Activated CD4-positive, alpha-beta T cell treated with anti-CD3 and anti-CD28 coated beads, Interleukin-2, Interleukin-6, amounts not matched to agents 100 ng/mL and 50 ng/mL, durations not matched to agents 16 hours and 8 hours (primary cell): ENCODE results near the gene SLC12A7.
"Not testable (repeated sequence)": the region's sequence is repeated elsewhere in the genome, so short reads cannot be mapped to it uniquely, and the experiment has no call there.

Experiments
- DNase-seq: peaks from one replicate; pipeline ENCODE4 v3.0.0-alpha.2; 2020

The SLC12A7 gene

DNA sequence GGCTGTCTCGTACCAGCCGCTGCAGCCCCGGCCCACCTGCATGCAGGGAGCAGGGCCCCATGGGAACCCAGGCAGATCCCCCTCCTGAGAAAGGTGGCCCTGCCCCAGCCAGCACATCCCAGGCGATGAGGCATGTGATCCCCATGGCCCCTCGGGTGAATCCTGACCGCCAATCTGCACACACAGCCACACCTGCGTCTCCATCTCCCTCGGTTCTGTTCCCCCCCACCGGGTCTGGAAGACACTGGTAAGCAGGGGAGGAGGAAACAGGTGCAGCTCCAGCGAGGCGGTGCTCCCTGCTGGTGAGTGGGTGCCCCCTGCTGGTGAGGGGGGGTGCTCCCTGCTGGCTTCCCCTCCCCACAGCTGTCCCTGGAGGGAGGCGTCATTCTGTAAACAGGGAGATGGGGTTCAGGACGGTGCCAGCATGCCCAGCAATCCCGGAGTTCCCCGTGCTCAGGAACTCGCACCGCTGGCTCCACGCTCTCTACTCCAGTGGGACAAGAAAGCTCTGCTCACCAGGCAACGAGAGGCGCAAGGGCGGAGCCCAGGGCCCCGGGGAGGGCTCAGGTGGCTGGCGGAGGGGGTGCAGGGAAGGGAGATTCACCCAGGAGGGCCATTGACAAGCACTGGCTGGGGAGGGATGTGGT is 28.4 kb upstream of the SLC12A7 start:
- DNase-seq: peak; percentile 77

GRCh38 chr5:1139331-1140170 is 27.7 kb upstream of the SLC12A7 start:
- no peak for DNase-seq

DNA sequence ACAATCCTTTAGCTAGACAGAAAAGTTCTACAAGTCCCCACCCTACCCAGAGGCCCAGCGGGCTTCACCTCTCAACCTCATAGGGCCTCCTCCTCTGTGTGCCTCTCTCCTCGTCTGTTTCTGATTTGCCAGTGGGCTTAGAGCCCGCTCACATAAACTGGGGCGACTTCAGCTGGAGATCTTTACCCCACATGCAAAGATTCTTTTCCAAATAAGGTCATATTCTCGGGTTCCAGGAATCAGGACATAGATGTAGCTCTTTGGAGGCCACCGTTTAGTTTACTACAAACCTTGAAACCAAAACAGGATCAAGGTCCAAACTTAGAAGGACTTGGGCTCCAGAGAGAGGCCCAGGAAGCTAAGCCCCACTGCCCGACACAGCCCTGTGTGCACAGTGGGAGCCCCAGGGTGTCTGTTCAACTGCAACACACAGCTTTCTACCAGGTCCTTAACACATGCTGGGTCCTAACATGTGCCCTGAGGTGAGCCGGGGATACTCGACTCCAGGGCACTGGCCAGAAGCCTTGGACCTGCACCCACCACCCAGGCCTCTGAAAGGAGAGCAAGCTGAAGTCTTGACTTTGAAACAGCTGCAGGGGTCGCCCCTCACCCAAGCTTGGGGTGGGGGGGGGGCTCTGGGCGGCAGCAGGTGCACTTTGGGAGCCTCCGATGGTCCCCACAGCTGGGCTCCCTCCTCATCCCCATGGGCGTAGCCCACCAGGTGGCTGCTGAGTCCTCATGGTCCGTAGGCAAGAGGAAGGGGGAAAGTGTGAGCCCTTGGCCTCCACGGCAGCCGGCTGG is 26.8 kb upstream of the SLC12A7 start:
- no peak for DNase-seq

GRCh38 chr5:1137567-1138444 is 25.9 kb upstream of the SLC12A7 start:
- DNase-seq: no peak

- DNase-seq: no peak
Measured at GRCh38 chr5:1136814-1137213, 25.0 kb upstream of the SLC12A7 start.

DNA sequence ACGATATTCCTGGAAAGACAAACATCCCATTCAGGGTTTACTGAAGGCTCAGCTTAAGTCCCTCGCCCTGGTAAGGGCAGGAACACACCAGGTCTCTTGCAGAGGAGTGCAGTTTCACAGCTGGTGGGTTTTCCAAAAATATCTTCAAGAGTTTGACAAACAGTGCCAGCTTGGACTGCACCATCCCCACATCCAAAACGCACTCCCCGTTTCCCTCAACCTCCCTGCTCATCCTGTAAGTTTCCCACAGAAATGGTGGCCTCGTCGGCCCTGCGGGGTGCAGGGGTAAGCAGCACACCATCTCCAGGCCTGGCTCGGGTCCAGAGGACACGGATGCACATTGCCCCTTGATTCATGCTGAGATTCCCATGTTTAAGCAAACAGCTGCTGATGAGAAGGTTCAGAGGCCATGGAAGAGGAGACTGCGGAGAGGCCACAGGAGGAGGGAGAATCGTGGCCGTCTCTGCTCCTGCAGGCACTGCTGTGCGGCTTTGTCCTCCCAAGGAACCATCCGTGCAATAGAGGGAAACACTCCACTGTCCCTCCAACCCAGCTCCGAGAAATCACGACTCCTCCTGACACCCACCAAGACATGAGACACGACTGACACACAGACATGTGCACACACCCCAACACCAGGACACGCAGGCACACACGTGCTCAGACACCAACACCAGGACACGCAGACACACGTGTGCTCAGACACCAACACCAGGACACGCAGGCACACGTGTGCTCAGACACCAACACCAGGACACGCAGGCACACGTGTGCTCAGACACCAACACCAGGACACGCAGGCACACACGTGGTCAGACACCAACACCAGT is 24.0 kb upstream of the SLC12A7 start:
- no peak for DNase-seq

- DNase-seq: no peak
Measured at GRCh38 chr5:1134478-1134877, 22.6 kb upstream of the SLC12A7 start.

DNA sequence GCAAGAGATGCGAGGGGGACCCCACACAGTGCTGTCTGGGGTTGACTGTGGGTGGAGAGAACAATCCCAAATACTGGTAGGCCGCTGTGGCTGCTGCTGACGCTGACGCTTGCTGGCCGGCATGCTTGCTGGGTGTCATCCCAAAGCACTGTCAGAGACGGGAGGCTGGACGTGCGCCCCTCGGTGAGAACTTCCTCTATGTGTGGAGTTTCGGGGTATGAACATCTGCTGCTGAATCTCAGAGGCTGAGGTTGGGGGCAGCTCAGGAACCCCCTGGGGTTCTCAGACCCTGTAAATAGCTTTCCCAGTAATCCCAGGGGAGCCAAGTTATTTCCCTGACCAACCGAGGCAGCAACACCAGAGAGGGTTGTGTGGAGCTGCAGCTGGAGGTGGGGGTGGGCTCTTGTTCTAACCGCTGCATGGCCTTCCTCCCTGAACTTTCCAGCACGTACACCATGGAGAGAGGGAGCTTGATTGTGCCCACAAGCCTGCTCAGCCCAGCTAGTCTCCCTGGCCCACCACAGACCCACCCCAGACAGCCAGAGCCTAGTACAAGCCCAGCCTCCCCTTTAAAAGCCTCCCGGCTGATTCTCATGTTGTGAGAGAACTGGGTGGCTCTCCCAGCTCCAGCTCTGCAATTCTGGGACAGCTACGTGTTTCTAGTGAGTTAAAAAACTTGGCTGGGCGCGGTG is 21.8 kb upstream of the SLC12A7 start:
- DNase-seq: no peak

GRCh38 chr5:1133108-1133507 is 21.2 kb upstream of the SLC12A7 start:
- no peak for DNase-seq

DNA sequence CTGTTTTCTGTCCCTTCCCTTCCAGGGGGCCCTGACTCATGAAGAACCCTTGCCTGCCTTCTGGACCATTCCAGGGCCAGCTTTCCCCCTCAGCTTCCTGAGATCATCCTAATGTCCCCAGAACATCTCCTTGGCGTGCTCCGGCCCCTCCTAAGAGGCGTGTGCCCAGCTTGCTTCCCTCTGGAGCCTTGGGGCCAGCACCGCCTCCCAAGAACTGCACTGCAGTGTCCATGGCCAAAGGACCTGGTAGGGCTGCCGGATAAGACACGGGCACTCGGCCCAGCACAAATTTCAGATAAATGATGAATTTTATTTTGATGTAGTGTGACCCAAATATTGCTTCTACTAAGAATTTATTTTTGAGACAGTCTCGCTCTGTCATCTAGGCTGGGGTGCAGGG is 20.7 kb upstream of the SLC12A7 start:
- no peak for DNase-seq

- no peak for DNase-seq
Measured at GRCh38 chr5:1131726-1132125, 19.9 kb upstream of the SLC12A7 start.

- no peak for DNase-seq
Measured at GRCh38 chr5:1131191-1131621, 19.3 kb upstream of the SLC12A7 start.

DNA sequence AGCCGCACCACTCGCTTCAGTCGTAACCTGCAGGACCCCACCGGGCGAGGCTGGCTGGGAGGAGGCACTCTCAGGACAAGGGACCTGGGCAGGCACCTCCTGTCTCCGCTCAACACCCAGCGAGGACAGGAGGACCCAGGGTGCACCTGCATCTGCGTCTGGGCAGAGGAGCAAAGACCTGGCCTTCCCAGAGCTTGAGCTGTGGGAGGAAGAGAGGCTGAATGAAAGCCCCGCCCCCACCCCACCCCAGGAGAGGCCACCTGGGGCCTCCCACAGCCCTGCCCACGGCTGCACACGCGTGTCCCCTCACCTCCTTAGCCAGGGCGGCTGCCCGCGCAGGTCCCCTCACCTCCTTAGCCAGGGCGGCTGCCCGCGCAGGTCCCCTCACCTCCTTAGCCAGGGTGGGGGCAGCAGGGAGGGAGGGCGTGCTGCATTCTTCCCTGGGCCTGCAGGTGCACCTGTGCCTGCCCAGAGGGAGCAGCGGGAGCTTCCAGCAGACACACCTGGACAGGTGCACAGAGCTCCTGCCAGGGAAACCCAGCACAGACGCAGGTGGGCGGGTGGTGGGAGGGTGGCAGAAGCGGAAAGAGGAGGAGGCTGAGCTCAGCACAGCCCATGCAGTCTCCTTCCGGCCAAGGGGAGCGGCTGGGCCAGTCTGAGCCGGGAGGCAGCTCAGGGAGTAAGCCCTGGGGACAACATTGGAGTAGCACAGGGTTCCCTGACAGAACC is 18.5 kb upstream of the SLC12A7 start:
- no peak for DNase-seq

DNA sequence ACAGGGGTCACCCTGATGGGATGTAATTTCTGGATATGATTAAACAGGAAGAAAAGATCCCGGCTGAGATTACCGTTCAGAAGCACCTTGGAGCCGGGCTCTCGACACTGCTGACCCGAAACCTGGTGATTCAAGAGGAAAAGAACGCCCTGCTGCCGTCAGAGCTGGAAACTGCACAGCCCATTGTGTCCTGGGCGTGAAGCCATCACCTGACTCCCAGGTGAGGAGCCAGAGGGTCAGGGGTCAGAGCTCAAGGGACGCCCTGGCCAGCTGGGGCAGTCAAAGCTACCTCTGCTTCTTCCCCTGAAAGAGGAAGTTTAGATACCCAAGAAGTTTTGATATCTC is 17.8 kb upstream of the SLC12A7 start:
- no peak for DNase-seq

DNA sequence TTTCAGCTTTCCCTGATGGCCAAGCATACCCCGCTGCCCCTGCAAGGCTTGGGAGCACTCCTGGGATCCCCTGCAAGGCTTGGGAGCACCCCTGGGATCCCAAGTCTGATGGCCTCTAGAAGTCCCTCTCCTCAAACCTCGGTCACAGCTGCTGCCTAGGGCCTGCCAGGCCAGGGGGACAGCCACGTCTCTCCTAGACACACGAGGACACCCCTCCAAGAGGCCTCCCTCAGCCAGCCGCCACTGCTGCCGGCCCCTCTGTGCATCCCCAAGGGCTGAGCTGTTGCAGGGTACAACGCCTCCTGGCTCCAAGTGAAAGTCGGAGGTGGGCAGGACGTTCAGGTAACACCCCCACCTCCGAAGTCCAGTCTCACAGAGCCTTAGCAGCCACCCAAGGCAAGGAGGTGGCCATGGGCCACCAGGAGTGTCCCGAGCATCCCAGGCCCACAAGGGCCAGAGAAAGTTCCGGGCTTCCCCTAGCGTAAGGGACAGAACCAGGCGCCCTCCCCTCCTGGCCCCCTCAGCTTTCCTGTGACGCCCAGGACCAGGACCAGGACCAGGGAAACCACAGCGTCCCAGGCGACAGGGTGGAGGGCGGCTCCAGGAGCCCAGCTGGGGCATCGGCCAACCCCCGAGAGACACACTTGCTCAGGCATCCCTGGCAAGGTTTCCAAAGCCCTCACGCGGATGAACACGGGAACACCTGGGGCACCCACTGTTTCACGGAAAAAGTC is 17.3 kb upstream of the SLC12A7 start:
- no peak for DNase-seq

- no peak for DNase-seq
Measured at GRCh38 chr5:1127959-1128785, 16.3 kb upstream of the SLC12A7 start.

GRCh38 chr5:1125695-1126094 is 13.8 kb upstream of the SLC12A7 start:
- not testable (repeated sequence) for DNase-seq

GRCh38 chr5:1125030-1125357 is 13.1 kb upstream of the SLC12A7 start:
- DNase-seq: no peak
